SU-DHL-6 (cell line): Measurements from ENCODE around the gene ZNF804B.

Source experiments
- H2AFZ ChIP-seq: fragments of 200-600 bp; sonication (generic); 2 replicates; pipeline ENCODE4 v1.6.1; 2014; ENCODE audit warnings: low read depth, mild to moderate bottlenecking, moderate library complexity, mixed read lengths, antibody characterized with exemption, low read length; ENCODE audit not compliant: severe bottlenecking
- H3F3A ChIP-seq: fragments of 200-600 bp; shearing (Covaris generic); 2 replicates; pipeline ENCODE4 v1.6.0; 2016; ENCODE audit warnings: antibody characterized with exemption, mild to moderate bottlenecking; ENCODE audit not compliant: insufficient read depth
- H3K27ac ChIP-seq: fragments of 200-600 bp; sonication (generic); 2 replicates; pipeline ENCODE4 v1.5.1; 2016; ENCODE audit warnings: low read depth, mild to moderate bottlenecking, low read length, moderate library complexity, mixed read lengths
- H3K27me3 ChIP-seq: fragments of 200-600 bp; sonication (generic), shearing (Covaris generic); 2 replicates; pipeline ENCODE4 v1.6.0; 2014; ENCODE audit warnings: mild to moderate bottlenecking, low read length
- H3K36me3 ChIP-seq: fragments of 200-600 bp; sonication (generic); 2 replicates; pipeline ENCODE4 v1.6.1; 2014; ENCODE audit warnings: mild to moderate bottlenecking, low read length, mixed read lengths
- H3K4me2 ChIP-seq: fragments of 300-600, 200-600 bp; shearing (Covaris generic), sonication (generic); 2 replicates; pipeline ENCODE4 v1.6.0; 2014; ENCODE audit warnings: low read length, low read depth, mild to moderate bottlenecking; ENCODE audit not compliant: poor library complexity, severe bottlenecking
- H3K4me3 ChIP-seq: fragments of 200-600 bp; sonication (generic); 2 replicates; pipeline ENCODE4 v1.5.1; 2014; ENCODE audit warnings: antibody characterized with exemption, low read length, mild to moderate bottlenecking, mixed read lengths; ENCODE audit not compliant: insufficient read depth, poor library complexity, severe bottlenecking
- H3K79me2 ChIP-seq: fragments of 200-600 bp; sonication (generic); 2 replicates; pipeline ENCODE4 v1.6.1; 2014; ENCODE audit warnings: mild to moderate bottlenecking, low read length, moderate library complexity; ENCODE audit not compliant: insufficient read depth
- H3K9ac ChIP-seq: fragments of 200-600 bp; sonication (generic); 2 replicates; pipeline ENCODE4 v1.7.0; 2014; ENCODE audit warnings: mild to moderate bottlenecking, low read length
- H3K9me2 ChIP-seq: fragments of 200-600 bp; sonication (generic); replicated peaks from 2 replicates; pipeline ENCODE4 v1.6.1; 2014; ENCODE audit warnings: low read length; ENCODE audit not compliant: insufficient read depth
- H3K9me3 ChIP-seq: fragments of 200-600 bp; sonication (generic); 2 replicates; pipeline ENCODE4 v1.6.1; 2014; ENCODE audit warnings: low read length, mixed read lengths; ENCODE audit not compliant: insufficient read depth
- H4K20me1 ChIP-seq: fragments of 200-600 bp; sonication (generic); 2 replicates; pipeline ENCODE4 v1.6.1; 2014; ENCODE audit warnings: low read depth, mild to moderate bottlenecking, antibody characterized with exemption, low read length, moderate library complexity, mixed read lengths
- CTCF ChIP-seq: fragments of 200-600 bp; sonication (generic); IDR thresholded peaks from one replicate; pipeline ENCODE4 v1.5.1; 2017; ENCODE audit warnings: antibody characterized with exemption, mild to moderate bottlenecking, low read length, moderate library complexity; ENCODE audit not compliant: insufficient read depth, poor library complexity, severe bottlenecking
- EZH2phosphoT487 ChIP-seq: fragments of 200-600 bp; sonication (generic), shearing (Covaris generic); conservative IDR thresholded peaks from 2 replicates; pipeline ENCODE4 v1.6.1; 2018; ENCODE audit warnings: mild to moderate bottlenecking, antibody characterized with exemption, low read length, moderate library complexity, mixed read lengths

The ZNF804B gene

DNA sequence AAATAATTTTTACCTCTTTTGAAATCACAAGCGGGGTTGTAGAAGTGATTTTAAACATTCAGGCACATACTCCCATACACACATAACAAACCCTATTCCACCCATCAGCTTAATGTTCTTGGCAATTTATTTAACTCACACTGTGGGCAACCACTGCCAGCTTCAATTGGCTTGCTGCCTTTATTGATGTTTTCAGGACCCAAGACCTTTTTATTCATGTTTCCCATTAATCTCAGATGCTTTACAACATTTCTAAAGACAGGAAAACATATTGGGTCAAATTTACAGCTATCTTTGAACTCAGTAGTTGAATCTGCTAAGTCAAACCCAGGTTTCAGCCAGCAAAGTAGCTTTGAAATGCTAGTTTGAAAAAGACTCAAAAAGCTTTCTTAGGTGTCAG is 109.0 kb downstream of the ZNF804B start:
- Histone ChIP-seq H2AFZ (no peak overlapping the region), H4K20me1 (no peaks in the 10 kb centered on the region), H3F3A (no peaks in the 10 kb centered on the region), H3K27ac (no peak overlapping the region), H3K4me2 (no peak overlapping the region), H3K27me3 (no peaks in the 10 kb centered on the region), H3K36me3 (no peaks in the 10 kb centered on the region), H3K9me3 (peaks cover 4% of the 10 kb centered on the region; the same call in 1 of the 2 replicates), H3K9me2 (no peaks in the 10 kb centered on the region), H3K9ac (no peak overlapping the region), H3K4me3 (no peak overlapping the region), H3K79me2 (no peaks in the 10 kb centered on the region)
- no peak for TF ChIP-seq EZH2phosphoT487
- no peak for TF ChIP-seq CTCF

DNA sequence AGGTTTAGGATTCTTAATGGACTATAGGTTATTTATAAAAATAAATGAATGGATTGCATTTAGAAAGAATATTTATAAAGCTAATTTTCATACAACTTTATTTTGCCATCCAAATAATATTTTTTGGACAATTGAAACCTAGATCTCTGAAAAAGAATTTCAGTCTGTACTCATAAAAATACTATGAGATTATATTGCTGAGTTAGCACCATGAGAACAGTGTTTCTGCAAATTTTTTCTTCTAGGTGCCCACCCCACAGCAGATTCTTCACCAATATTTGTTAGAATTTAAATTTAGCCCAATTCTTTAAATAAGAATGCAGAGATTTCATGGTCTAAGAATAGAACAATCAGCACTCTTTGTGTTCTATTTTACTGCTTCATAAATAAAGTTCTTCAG is 121.6 kb downstream of the ZNF804B start:
- no peak overlapping the region for H2AFZ ChIP-seq
- no peaks in the 10 kb centered on the region for H4K20me1 ChIP-seq
- no peaks in the 10 kb centered on the region for H3K36me3 ChIP-seq
- no peak overlapping the region for H3K9ac ChIP-seq
- no peaks in the 10 kb centered on the region for H3K9me3 ChIP-seq
- H3K9me2 ChIP-seq: no peaks in the 10 kb centered on the region
- H3K4me2 ChIP-seq: no peak overlapping the region
- no peak overlapping the region for H3K4me3 ChIP-seq
- no peaks in the 10 kb centered on the region for H3K27me3 ChIP-seq
- no peaks in the 10 kb centered on the region for H3F3A ChIP-seq
- no peak for TF ChIP-seq CTCF
- no peak for TF ChIP-seq EZH2phosphoT487
- no peak overlapping the region for H3K27ac ChIP-seq
- no peaks in the 10 kb centered on the region for H3K79me2 ChIP-seq

- no peak overlapping the region for H3K9ac ChIP-seq
- H3F3A ChIP-seq: no peaks in the 10 kb centered on the region
- H3K9me2 ChIP-seq: no peaks in the 10 kb centered on the region
- no peak overlapping the region for H3K4me3 ChIP-seq
- H3K9me3 ChIP-seq: no peaks in the 10 kb centered on the region
- no peaks in the 10 kb centered on the region for H3K79me2 ChIP-seq
- no peak overlapping the region for H3K27ac ChIP-seq
- H3K4me2 ChIP-seq: no peak overlapping the region
- H3K27me3 ChIP-seq: no peaks in the 10 kb centered on the region
- TF ChIP-seq EZH2phosphoT487 (no peak), CTCF (no peak)
- no peaks in the 10 kb centered on the region for H3K36me3 ChIP-seq
- H4K20me1 ChIP-seq: no peaks in the 10 kb centered on the region
- H2AFZ ChIP-seq: no peak overlapping the region
Measured at GRCh38 chr7:88885131-88885530, 125.6 kb downstream of the ZNF804B start.
